ENCODE results near the gene FAR2.

FAR2 gene

DNA sequence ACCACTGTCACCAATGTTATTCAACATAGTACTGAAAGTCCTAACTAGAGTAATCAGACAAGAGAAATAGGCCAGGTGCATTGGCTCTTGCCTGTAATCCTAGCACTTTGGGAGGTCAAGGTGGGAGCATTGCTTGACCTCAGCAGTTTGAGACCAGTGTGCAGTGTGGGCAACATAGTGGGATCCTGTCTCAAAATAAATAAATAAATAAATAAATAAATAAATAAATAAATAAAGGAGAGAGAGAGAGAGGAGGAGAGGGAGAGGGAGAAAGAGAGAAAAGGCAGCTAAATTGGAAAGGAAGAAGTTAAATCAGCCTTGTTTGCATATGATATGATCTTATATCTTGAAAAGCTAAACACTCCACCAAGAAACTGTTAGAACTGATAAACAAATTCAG, 115.3 kb downstream of the FAR2 start:
- Histone ChIP-seq H3K27ac (ENCODE audit: low read depth, low read length) (no peak overlapping the region), H3K4me3 (ENCODE audit: low read length) (no peak overlapping the region), H3K9ac (ENCODE audit: low read depth, low read length) (no peak overlapping the region), H3K36me3 (ENCODE audit: insufficient read depth, low read length) (no peaks in the 10 kb centered on the region), H3K27me3 (ENCODE audit: insufficient read depth, low read length) (no peaks in the 10 kb centered on the region), H3K4me1 (ENCODE audit: insufficient read depth, low read length) (no peaks in the 10 kb centered on the region), H3K9me3 (ENCODE audit: insufficient read depth, low read depth, low read length) (no peaks in the 10 kb centered on the region)

DNA sequence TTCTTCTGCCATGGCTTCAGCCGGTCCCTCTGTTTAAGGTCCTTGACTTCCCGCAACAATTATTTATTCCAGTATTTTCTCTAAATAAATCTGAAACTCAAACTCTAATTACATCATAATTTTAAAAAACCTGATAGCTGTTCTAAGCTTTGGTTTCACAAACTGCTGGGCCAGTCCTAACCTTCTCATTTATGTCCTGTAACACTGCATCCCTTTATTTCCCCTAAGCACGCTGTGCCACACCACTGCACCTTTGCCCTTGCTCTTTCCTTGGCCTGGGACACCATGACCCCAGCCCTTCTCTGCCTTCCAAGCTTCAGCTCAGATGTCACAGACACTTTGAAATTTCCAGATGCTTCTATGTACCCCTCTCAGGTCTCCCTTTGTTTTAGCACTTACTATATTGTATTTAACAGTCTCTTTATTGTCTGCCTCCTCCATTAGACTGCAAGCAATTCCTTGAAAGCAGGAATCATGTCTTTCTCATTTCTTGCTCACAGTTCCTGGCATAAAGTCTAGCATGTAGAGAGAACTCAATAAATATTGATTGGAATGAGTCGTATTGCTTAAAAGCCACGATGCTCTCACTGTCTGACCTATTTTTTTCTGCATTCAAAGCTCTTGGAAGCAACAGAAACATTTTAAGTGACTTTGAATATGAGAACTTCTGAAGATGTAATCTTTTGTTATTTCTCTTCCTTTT, 120.8 kb downstream of the FAR2 start:
- Histone ChIP-seq H3K27me3 (ENCODE audit: insufficient read depth, low read length) (no peaks in the 10 kb centered on the region), H3K9ac (ENCODE audit: low read depth, low read length) (no peak overlapping the region), H3K4me1 (ENCODE audit: insufficient read depth, low read length) (peaks cover 5% of the 10 kb centered on the region), H3K4me3 (ENCODE audit: low read length) (no peak overlapping the region), H3K9me3 (ENCODE audit: insufficient read depth, low read depth, low read length) (no peaks in the 10 kb centered on the region), H3K36me3 (ENCODE audit: insufficient read depth, low read length) (no peaks in the 10 kb centered on the region), H3K27ac (ENCODE audit: low read depth, low read length) (no peak overlapping the region)
- 95% methylated on average over 5 of the region's 5 CpGs for WGBS

DNA sequence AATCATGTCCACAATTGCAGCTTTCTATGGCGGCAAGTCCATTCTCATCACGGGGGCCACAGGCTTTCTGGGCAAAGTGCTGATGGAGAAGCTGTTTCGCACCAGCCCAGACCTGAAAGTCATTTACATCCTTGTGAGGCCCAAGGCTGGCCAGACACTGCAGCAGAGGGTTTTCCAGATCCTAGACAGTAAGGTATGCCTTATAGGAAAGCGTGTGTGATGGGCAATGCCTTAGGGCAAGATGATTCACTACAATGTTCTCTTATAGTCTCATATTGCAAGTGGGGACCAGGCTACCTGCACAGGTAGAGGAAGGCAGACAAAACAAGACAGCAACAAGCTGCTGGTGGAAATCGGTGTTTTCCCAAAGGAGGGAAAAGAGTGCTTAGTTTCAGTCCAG, 121.4 kb downstream of the FAR2 start:
- 94% methylated on average over 5 of the region's 5 CpGs for WGBS
- Histone ChIP-seq H3K27ac (ENCODE audit: low read depth, low read length) (no peak overlapping the region), H3K4me3 (ENCODE audit: low read length) (no peak overlapping the region), H3K9ac (ENCODE audit: low read depth, low read length) (no peak overlapping the region), H3K36me3 (ENCODE audit: insufficient read depth, low read length) (no peaks in the 10 kb centered on the region), H3K27me3 (ENCODE audit: insufficient read depth, low read length) (no peaks in the 10 kb centered on the region), H3K9me3 (ENCODE audit: insufficient read depth, low read depth, low read length) (no peaks in the 10 kb centered on the region), H3K4me1 (ENCODE audit: insufficient read depth, low read length) (peaks cover 5% of the 10 kb centered on the region)

DNA sequence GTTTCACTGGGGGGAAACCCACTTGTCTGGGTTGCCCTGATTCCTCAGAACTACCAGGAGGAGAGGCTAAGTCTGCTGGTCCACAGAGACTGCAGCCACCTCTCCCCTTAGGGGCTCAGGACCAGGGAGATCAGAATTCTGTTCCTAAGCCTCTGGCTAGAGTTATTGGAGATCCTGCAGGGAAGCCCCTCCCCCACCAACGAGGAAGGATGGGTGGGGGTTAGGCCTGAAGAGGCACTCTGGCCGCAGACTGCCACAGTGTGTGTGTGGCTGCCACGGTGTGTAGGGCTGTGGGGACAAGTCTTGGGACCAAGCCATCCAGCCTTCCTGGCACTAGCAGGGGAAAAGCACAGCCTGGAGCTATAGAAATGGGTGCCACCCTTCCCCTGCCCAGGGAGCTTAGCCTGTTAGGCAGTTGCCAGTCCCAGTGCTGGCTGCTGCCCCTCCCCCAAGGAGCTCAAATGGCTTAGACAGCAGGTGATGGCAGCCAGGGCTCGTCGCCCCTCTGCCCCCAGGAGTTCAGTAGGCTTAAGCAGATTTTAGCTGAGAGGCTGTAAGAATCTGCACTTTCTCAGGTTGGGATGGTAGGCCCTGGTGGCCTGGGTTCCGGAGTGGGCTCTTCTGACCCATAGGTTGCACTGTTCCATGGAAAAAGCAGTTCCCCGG, 124.2 kb downstream of the FAR2 start:
- Histone ChIP-seq H3K9me3 (ENCODE audit: insufficient read depth, low read depth, low read length) (no peaks in the 10 kb centered on the region), H3K4me3 (ENCODE audit: low read length) (no peak overlapping the region), H3K9ac (ENCODE audit: low read depth, low read length) (no peak overlapping the region), H3K4me1 (ENCODE audit: insufficient read depth, low read length) (peaks cover 5% of the 10 kb centered on the region), H3K36me3 (ENCODE audit: insufficient read depth, low read length) (no peaks in the 10 kb centered on the region), H3K27me3 (ENCODE audit: insufficient read depth, low read length) (no peaks in the 10 kb centered on the region), H3K27ac (ENCODE audit: low read depth, low read length) (no peak overlapping the region)
- 78% methylated on average over 7 of the region's 7 CpGs for WGBS

DNA sequence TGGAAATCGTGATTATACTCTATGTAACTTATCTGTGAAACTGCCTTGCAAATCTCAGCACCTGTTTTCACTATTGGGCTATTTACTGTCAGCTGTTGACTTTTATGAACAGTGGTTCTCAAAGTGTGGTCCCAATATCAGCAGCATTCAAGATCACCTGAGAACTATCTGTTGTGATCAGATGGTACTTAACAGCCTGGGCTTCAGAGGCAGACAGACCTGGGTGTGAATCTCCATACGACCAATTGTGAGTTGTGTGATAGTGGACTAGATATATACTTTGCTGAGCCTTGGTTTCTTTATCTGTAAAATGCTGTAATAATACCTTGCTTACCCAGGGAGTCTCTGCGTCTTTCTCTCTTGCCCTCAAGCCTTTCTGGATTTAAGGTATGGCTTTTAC, 126.8 kb downstream of the FAR2 start:
- H3K27me3 ChIP-seq (ENCODE audit: insufficient read depth, low read length): no peaks in the 10 kb centered on the region

DNA sequence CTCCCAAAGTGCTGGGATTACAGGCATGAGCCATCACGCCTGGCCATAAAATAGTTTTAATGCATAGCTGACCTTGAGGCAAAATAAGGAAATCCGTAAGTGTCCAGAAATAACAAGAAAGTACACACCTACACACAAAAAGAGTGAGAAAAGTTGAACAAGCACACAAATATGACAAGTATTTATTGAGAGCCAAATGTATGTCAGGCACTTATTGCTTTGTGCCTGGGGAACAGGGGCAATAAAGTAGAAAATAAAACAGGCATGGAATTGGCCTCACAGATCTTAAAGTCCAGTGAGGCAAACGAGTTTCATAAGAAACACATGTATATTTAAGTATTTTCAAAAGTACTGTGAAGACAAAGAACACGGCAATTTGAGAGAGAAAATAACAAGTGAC, 128.2 kb downstream of the FAR2 start:
- Histone ChIP-seq H3K36me3 (ENCODE audit: insufficient read depth, low read length) (no peaks in the 10 kb centered on the region), H3K27ac (ENCODE audit: low read depth, low read length) (no peak overlapping the region), H3K9ac (ENCODE audit: low read depth, low read length) (no peak overlapping the region), H3K27me3 (ENCODE audit: insufficient read depth, low read length) (no peaks in the 10 kb centered on the region), H3K9me3 (ENCODE audit: insufficient read depth, low read depth, low read length) (no peaks in the 10 kb centered on the region), H3K4me3 (ENCODE audit: low read length) (no peak overlapping the region), H3K4me1 (ENCODE audit: insufficient read depth, low read length) (peaks cover 5% of the 10 kb centered on the region)
- WGBS: 98% methylated on average over 3 of the region's 4 CpGs

More for the DNA sequence above, 126.8 kb downstream of the FAR2 start:
- H3K9ac ChIP-seq (ENCODE audit: low read depth, low read length): no peak overlapping the region
- no peaks in the 10 kb centered on the region for H3K36me3 ChIP-seq (ENCODE audit: insufficient read depth, low read length)
- H3K27ac ChIP-seq (ENCODE audit: low read depth, low read length): no peak overlapping the region
- H3K9me3 ChIP-seq (ENCODE audit: insufficient read depth, low read depth, low read length): no peaks in the 10 kb centered on the region
- H3K4me1 ChIP-seq (ENCODE audit: insufficient read depth, low read length): peaks cover 5% of the 10 kb centered on the region
- H3K4me3 ChIP-seq (ENCODE audit: low read length): no peak overlapping the region
- WGBS: 98% methylated on average over 2 of the region's 3 CpGs

DNA sequence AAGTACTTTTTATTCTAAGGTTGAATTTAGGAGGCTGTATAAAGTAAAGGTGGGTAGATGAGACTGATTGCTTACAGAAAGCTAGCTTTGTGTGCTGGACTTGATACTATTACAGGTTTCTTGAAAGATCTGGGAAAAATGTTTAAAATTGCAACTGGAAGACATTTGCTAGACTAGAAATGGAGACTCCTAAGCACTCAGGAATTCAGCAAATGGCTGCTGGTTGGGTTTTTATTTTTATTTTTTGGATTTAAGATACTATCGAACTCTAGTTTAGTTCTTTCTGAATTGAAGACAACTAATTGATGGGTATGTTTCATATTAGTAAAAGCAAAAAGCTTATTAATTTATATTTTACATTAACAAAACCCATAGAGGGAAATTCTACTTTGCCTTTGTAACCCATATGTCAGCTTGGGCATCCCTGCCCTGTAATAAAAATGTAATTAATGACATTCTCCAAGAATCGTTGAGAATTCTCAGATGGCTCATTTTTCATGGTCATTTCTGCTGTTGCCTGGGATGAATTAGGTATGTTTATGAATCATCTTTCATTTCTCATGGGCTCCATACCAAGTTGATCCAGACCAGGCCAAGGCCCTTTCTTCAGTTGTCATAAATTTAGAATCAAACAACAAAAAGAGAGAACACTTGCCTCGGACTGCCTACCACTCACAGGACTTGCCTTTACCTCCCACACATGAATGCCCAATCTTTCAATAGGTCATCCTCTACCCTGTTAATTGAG, 129.8 kb downstream of the FAR2 start:
- no peak overlapping the region for H3K27ac ChIP-seq (ENCODE audit: low read depth, low read length)

DNA sequence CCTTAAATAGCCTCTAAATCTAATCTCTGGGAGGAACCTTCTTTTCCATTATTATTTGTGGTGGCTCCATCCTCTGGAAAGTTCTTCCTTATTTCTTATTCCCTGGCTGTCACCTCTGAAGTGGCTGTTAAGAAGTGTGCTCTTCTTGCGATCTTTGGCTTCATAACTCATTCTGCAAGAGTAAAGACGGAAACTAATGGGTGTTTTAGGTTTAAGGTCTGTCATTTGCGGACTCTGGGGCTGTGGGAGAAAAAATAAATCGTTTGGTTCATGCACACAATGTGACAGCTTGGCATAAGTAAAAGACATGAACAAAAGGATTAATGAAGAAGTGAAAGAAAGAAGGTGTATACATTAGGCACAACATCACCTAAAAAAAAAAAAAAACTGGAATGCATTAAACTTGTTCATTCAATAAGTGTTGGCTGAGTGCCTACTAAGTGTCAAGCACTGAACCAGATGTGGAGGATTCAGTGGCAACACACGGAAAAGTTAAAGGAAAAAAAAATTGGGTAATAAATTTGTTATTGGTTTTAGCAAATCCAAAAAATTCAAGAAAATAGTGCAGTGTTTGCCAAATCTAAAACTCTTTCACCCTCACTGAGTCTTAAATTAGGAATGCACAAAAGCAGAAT, 132.4 kb downstream of the FAR2 start:
- Histone ChIP-seq H3K27me3 (ENCODE audit: insufficient read depth, low read length) (no peaks in the 10 kb centered on the region), H3K9ac (ENCODE audit: low read depth, low read length) (no peak overlapping the region), H3K4me1 (ENCODE audit: insufficient read depth, low read length) (no peaks in the 10 kb centered on the region), H3K36me3 (ENCODE audit: insufficient read depth, low read length) (no peaks in the 10 kb centered on the region), H3K9me3 (ENCODE audit: insufficient read depth, low read depth, low read length) (no peaks in the 10 kb centered on the region), H3K4me3 (ENCODE audit: low read length) (no peak overlapping the region), H3K27ac (ENCODE audit: low read depth, low read length) (no peak overlapping the region)
- 91% methylated on average over 5 of the region's 5 CpGs for WGBS

More for the DNA sequence above, 129.8 kb downstream of the FAR2 start:
- no peaks in the 10 kb centered on the region for H3K36me3 ChIP-seq (ENCODE audit: insufficient read depth, low read length)
- no peak overlapping the region for H3K9ac ChIP-seq (ENCODE audit: low read depth, low read length)
- no peaks in the 10 kb centered on the region for H3K9me3 ChIP-seq (ENCODE audit: insufficient read depth, low read depth, low read length)
- 94% methylated on average over 3 of the region's 3 CpGs for WGBS
- no peaks in the 10 kb centered on the region for H3K27me3 ChIP-seq (ENCODE audit: insufficient read depth, low read length)
- H3K4me1 ChIP-seq (ENCODE audit: insufficient read depth, low read length): no peaks in the 10 kb centered on the region
- H3K4me3 ChIP-seq (ENCODE audit: low read length): no peak overlapping the region

DNA sequence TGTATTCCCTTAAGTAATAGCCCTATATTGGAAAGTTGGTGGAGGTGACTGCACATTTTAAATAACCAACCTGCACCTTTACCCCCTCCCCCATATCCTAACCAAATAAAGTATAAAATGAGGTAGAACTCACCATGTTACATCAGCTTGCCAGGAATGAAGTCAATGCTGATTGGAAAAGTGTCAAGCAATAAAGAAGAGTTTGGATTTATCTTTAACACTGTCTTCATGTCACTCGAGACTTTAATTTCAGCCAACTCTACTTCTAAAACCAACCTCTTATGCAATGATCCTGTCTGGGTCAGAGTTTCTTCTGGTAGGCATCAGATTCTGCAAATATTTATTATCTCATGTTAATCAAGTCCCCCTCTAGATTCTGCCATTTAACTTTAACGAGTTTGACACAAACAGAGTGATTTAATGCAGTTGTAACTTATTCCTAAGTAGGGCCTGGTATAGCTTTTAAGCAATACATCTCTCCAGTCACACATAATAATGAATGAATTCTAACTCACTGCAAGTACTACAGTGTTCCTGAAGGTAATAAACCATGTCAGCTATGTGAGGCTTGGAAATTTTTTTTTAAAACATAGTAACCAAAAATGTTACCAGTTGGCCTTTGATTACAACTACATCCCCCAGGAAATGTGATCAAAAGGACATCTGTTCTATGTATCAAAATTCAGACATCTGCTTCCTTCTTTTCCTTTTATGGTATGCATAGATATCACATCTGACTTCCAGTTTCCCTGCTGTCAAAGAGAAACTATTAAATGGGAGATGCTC, 133.1 kb downstream of the FAR2 start:
- no peak overlapping the region for H3K9ac ChIP-seq (ENCODE audit: low read depth, low read length)
- H3K4me3 ChIP-seq (ENCODE audit: low read length): no peak overlapping the region
- no peak overlapping the region for H3K27ac ChIP-seq (ENCODE audit: low read depth, low read length)
- H3K4me1 ChIP-seq (ENCODE audit: insufficient read depth, low read length): no peaks in the 10 kb centered on the region
- no peaks in the 10 kb centered on the region for H3K36me3 ChIP-seq (ENCODE audit: insufficient read depth, low read length)
- WGBS: 88% methylated on average over 2 of the region's 2 CpGs
- no peaks in the 10 kb centered on the region for H3K9me3 ChIP-seq (ENCODE audit: insufficient read depth, low read depth, low read length)
- H3K27me3 ChIP-seq (ENCODE audit: insufficient read depth, low read length): no peaks in the 10 kb centered on the region

DNA sequence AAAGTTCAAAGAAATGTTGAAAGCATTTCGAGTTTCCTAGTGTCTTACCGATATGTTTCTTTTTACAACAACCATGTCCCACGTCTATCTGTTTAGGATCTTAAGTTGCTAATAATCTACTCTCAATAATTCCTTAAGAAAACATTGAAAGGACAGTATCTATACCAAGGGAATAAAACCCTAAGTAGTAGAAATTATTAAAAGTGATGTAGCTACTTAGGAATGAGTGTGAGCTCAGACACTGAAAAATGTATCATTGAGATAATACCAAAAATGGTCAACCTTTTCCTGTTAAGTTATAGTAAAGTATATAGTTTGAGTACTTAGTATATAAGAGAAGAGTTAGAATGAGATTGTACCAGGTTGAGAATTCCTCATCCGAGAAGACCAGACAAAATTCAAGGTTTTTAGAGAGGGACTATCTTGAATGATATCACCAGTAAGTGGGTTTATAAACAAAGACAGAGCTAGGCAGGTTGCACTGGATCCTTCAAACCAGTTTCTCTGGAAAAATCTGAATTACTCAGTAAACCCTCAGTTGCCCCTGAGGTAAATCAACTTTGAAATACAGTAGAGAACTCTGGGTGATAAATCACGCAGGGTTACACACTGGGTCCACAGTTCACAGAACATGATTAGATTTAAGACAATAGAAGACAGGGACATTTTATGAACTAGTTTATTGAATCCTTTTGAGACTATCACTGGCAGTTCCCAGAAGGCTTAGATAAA, 135.1 kb downstream of the FAR2 start:
- H3K4me3 ChIP-seq (ENCODE audit: low read length): no peak overlapping the region
- peaks cover 10% of the 10 kb centered on the region for H3K4me1 ChIP-seq (ENCODE audit: insufficient read depth, low read length)
- no peaks in the 10 kb centered on the region for H3K9me3 ChIP-seq (ENCODE audit: insufficient read depth, low read depth, low read length)
- H3K27me3 ChIP-seq (ENCODE audit: insufficient read depth, low read length): no peaks in the 10 kb centered on the region
- 96% methylated on average over 4 of the region's 5 CpGs for WGBS
- H3K9ac ChIP-seq (ENCODE audit: low read depth, low read length): no peak overlapping the region
- no peaks in the 10 kb centered on the region for H3K36me3 ChIP-seq (ENCODE audit: insufficient read depth, low read length)
- H3K27ac ChIP-seq (ENCODE audit: low read depth, low read length): no peak overlapping the region
